Keratinocyte (primary cell): ENCODE measurements around the gene VPS18. TPM values are rescaled to one million over a fixed set of nuclear protein-coding genes. Genes with fewer than 3 reads are reported as not detected.

ENCODE experiments used
- DNase-seq: peaks from one replicate; pipeline ENCODE4 v3.0.0-alpha.2; 2011; ENCODE audit warnings: low read depth, missing footprints, low spot score
- FAIRE-seq: peaks from 2 replicates; lab custom pipeline; 2011; peaks lifted over from hg19 to GRCh38; lab: Jason Lieb, UNC
- H2AFZ ChIP-seq: 2 replicates; pipeline ENCODE4 v1.6.0; 2012; ENCODE audit warnings: low read length, control low read depth, inconsistent platforms; ENCODE audit not compliant: control insufficient read depth
- H3K27ac ChIP-seq: 2 replicates; pipeline ENCODE4 v1.5.1; 2011; ENCODE audit warnings: low read length; ENCODE audit not compliant: control insufficient read depth, insufficient read depth
- H3K27me3 ChIP-seq: 3 replicates; pipeline ENCODE4 v1.6.0; 2011; ENCODE audit warnings: low read length; ENCODE audit not compliant: control insufficient read depth, insufficient read depth; ENCODE audit errors: extremely low read depth
- H3K36me3 ChIP-seq, 2 experiments: 2 replicates in 1 of 2; 3 replicates in 1 of 2; pipeline ENCODE4 v1.5.1; 2011; ENCODE audit warnings: low read length in 2 of 2, mild to moderate bottlenecking in 1 of 2; ENCODE audit not compliant: control insufficient read depth in 2 of 2, insufficient read depth in 2 of 2; ENCODE audit errors: extremely low read depth in 1 of 2
- H3K4me1 ChIP-seq: 3 replicates; pipeline ENCODE4 v1.5.1; 2011; ENCODE audit warnings: low read length; ENCODE audit not compliant: control insufficient read depth, insufficient read depth; ENCODE audit errors: extremely low read depth
- H3K4me2 ChIP-seq: 3 replicates; pipeline ENCODE4 v1.6.0; 2011; ENCODE audit warnings: low read depth, low read length; ENCODE audit not compliant: control insufficient read depth, insufficient read depth; ENCODE audit errors: extremely low read depth
- H3K4me3 ChIP-seq, 3 experiments: fragments of 200-600 bp in 1 of 3; sonication (generic) in 1 of 3; 2 replicates in 2 of 3; 3 replicates in 1 of 3; pipeline ENCODE4 v1.5.1; 2011 to 2016; ENCODE audit warnings: low read length in 3 of 3, mild to moderate bottlenecking in 3 of 3, control low read depth in 2 of 3, inconsistent platforms in 1 of 3, low read depth in 1 of 3, mixed read lengths in 1 of 3, mixed run types in 1 of 3, moderate library complexity in 1 of 3; ENCODE audit not compliant: control insufficient read depth in 2 of 3, insufficient read depth in 2 of 3; ENCODE audit errors: extremely low read depth in 1 of 3
- H3K79me2 ChIP-seq: 2 replicates; pipeline ENCODE4 v1.6.0; 2012; ENCODE audit warnings: low read length; ENCODE audit not compliant: control insufficient read depth, insufficient read depth
- H3K9ac ChIP-seq: 3 replicates; pipeline ENCODE4 v1.6.0; 2011; ENCODE audit warnings: low read length; ENCODE audit not compliant: control insufficient read depth, insufficient read depth; ENCODE audit errors: extremely low read depth
- H3K9me1 ChIP-seq: 3 replicates; pipeline ENCODE4 v1.6.0; 2011; ENCODE audit warnings: low read length; ENCODE audit not compliant: control insufficient read depth, insufficient read depth; ENCODE audit errors: extremely low read depth
- H3K9me3 ChIP-seq: 2 replicates; pipeline ENCODE4 v1.5.1; 2012; ENCODE audit warnings: low read depth, low read length; ENCODE audit not compliant: control insufficient read depth
- H4K20me1 ChIP-seq: 3 replicates; pipeline ENCODE4 v1.6.0; 2011; ENCODE audit warnings: low read length; ENCODE audit not compliant: control insufficient read depth, insufficient read depth; ENCODE audit errors: extremely low read depth
- CTCF ChIP-seq, 3 experiments: IDR thresholded peaks in 1 of 3; conservative IDR thresholded peaks in 1 of 3; optimal IDR thresholded peaks in 1 of 3; 2 replicates in 2 of 3; 3 replicates in 1 of 3; pipeline versions ENCODE3 to v1.5.1; 2011; ENCODE audit warnings: low read length in 3 of 3, mild to moderate bottlenecking in 3 of 3, moderate library complexity in 2 of 3, control low read depth in 1 of 3, inconsistent platforms in 1 of 3; ENCODE audit not compliant: insufficient read depth in 2 of 3; ENCODE audit errors: extremely low read depth in 1 of 3
- EZH2 ChIP-seq: IDR thresholded peaks from one replicate; pipeline ENCODE4 v1.6.1; 2012; ENCODE audit warnings: inconsistent platforms, mild to moderate bottlenecking, low read length, moderate library complexity
- dilution Hi-C: fragments of 300-500 bp; cut with MboI; formaldehyde crosslinking; loops from one replicate; pipeline ENCODE4 v1.7.0; 2020; ENCODE audit warnings: low sequenced_read_pairs; ENCODE audit not compliant: extremely low pct_ligation_motif_present
- polyA plus RNA-seq, 5 experiments: library from polyadenylated mRNA; depleted of rRNA in 3 of 5; stranded (reverse) in 3 of 5; stranded (forward) in 1 of 5; unstranded in 1 of 5; fragments of >200 nt; gene quantifications; 1 replicate in 1 of 5; 2 replicates in 3 of 5; 3 replicates in 1 of 5; pipeline versions ENCODE4 v1.2.1 to v1.2.3, GENCODE V29; 2011 to 2012; ENCODE audit warnings: missing spikeins in 2 of 5, low read depth in 1 of 5, low replicate concordance in 1 of 5

The VPS18 gene
- polyA plus RNA-seq, 1 donor (not counting 4 experiments of a cell fraction or from before 2014, with no cell fraction given), result 11.6 TPM

- no peak for DNase-seq
- H3K36me3 ChIP-seq, result peaks cover 40 to 47% of the 10 kb centered on the region in 2 experiments
Observed at GRCh38 chr15:40857601-40858341, 36.5 kb upstream of the VPS18 start.

GRCh38 chr15:40858706-40859105 is 35.5 kb upstream of the VPS18 start:
- peaks cover 33 to 39% of the 10 kb centered on the region in 2 experiments for H3K36me3 ChIP-seq
- no peak overlapping the region for H3K9ac ChIP-seq
- H3K9me1 ChIP-seq, result no peaks in the 10 kb centered on the region
- no peaks in the 10 kb centered on the region for H3K27me3 ChIP-seq
- FAIRE-seq (no peak), DNase-seq (no peak)
- H3K27ac ChIP-seq, result no peak overlapping the region
- H3K79me2 ChIP-seq, result no peaks in the 10 kb centered on the region
- no peak overlapping the region for H3K4me2 ChIP-seq
- no peak overlapping the region for H3K4me3 ChIP-seq
- peaks cover 12% of the 10 kb centered on the region for H3K4me1 ChIP-seq
- TF ChIP-seq CTCF (optimal IDR thresholded peaks at IDR 0.05 in 1 of 3, IDR thresholded peaks at IDR 0.05 in 1 of 3, conservative IDR thresholded peaks at IDR 0.05 in 1 of 3; ENCODE audit: extremely low read depth in 1 of 3, insufficient read depth in 2 of 3, low read length in 3 of 3) (no peak), EZH2 (no peak)
- H3K9me3 ChIP-seq, result no peaks in the 10 kb centered on the region
- dilution Hi-C loops, result no loop called here
- H4K20me1 ChIP-seq, result no peaks in the 10 kb centered on the region
- no peak overlapping the region for H2AFZ ChIP-seq

More at GRCh38 chr15:40857601-40858341, 36.5 kb upstream of the VPS18 start:
- no peaks in the 10 kb centered on the region for H4K20me1 ChIP-seq
- H3K9me1 ChIP-seq, result no peaks in the 10 kb centered on the region
- H3K4me3 ChIP-seq, result no peak overlapping the region
- dilution Hi-C loops, result no loop called here
- no peak overlapping the region for H2AFZ ChIP-seq
- peaks cover 12% of the 10 kb centered on the region for H3K4me1 ChIP-seq
- peak overlapping the region; percentile 45 for H3K27ac ChIP-seq
- no peaks in the 10 kb centered on the region for H3K9me3 ChIP-seq
- no peak overlapping the region for H3K4me2 ChIP-seq
- no peaks in the 10 kb centered on the region for H3K27me3 ChIP-seq
- peak; percentile 90 for FAIRE-seq
- TF ChIP-seq EZH2 (no peak), CTCF (optimal IDR thresholded peaks at IDR 0.05 in 1 of 3, IDR thresholded peaks at IDR 0.05 in 1 of 3, conservative IDR thresholded peaks at IDR 0.05 in 1 of 3; ENCODE audit: extremely low read depth in 1 of 3, insufficient read depth in 2 of 3, low read length in 3 of 3) (peak; percentile 98 to 99 (median 98))
- no peak overlapping the region for H3K9ac ChIP-seq
- peaks cover 2% of the 10 kb centered on the region for H3K79me2 ChIP-seq
